GM12878 (cell line): Measurements from ENCODE around the gene LONP1. TPM values are rescaled to one million over a fixed set of nuclear protein-coding genes. Genes with fewer than 3 reads are reported as not detected.

Experiments
- ATAC-seq: fragments of 200-7000 bp; cut with Tn5 transposase; 3 replicates; pipeline ENCODE4 v1.9.1; 2020; ENCODE audit warnings: mild to moderate bottlenecking, moderate library complexity
- BruUV-seq: library from RNA; stranded (reverse); fragments of 400-500 nt; replicated peaks from 2 replicates; lab custom pipeline; 2021; lab: Mats Ljungman, UMichigan
- CTCF ChIA-PET: fragments of 300-600 bp; sonication (Branson Sonifier 250); formaldehyde crosslinking; extraction: SDS; loops from one replicate; lab custom pipeline; 2021; ENCODE audit warnings: inconsistent platforms; lab: Yijun Ruan, JAX
- POLR2A ChIA-PET: fragments of 350-600 bp; formaldehyde crosslinking; extraction: SDS; loops from one replicate; lab custom pipeline; 2021; ENCODE audit warnings: inconsistent platforms; lab: Charles Lee
- RAD21 ChIA-PET: fragments of 300-600 bp; sonication (Branson Sonifier 250); formaldehyde crosslinking; loops from one replicate; lab custom pipeline; 2023; ENCODE audit warnings: antibody characterized with exemption; ENCODE audit not compliant: unreplicated experiment; lab: Charles Lee
- SMC1A ChIA-PET: fragments of 300-600 bp; sonication (Branson Sonifier 250); formaldehyde crosslinking; loops from one replicate; lab custom pipeline; 2023; ENCODE audit not compliant: unreplicated experiment, uncharacterized antibody; lab: Charles Lee
- DNase-seq: peaks from one replicate; pipeline ENCODE4 v3.0.0-alpha.2; 2011; ENCODE audit warnings: low read depth, low spot score
- FAIRE-seq: peaks from 3 replicates; lab custom pipeline; 2011; peaks lifted over from hg19 to GRCh38; lab: Jason Lieb, UNC
- H2AFZ ChIP-seq: 2 replicates; pipeline ENCODE4 v1.6.0; 2011; ENCODE audit warnings: low read depth, low read length, control low read depth; ENCODE audit not compliant: control insufficient read depth
- H3K27ac ChIP-seq: 2 replicates; pipeline ENCODE4 v1.5.1; 2011; ENCODE audit warnings: control low read depth; ENCODE audit not compliant: control insufficient read depth, insufficient read depth
- H3K27me3 ChIP-seq, 2 experiments: replicated peaks in 1 of 2; 2 replicates each; pipeline versions ENCODE4 v1.6.0 to v1.6.1; 2011; ENCODE audit warnings: low read length in 1 of 2; ENCODE audit not compliant: control insufficient read depth in 2 of 2, insufficient read depth in 2 of 2
- H3K36me3 ChIP-seq, 2 experiments: 2 replicates each; pipeline ENCODE4 v1.5.1; 2011; ENCODE audit warnings: low read length in 1 of 2; ENCODE audit not compliant: control insufficient read depth in 2 of 2, insufficient read depth in 2 of 2
- H3K4me1 ChIP-seq: 2 replicates; pipeline ENCODE4 v1.6.1; 2011; ENCODE audit warnings: mild to moderate bottlenecking, low read length, moderate library complexity, mixed read lengths; ENCODE audit not compliant: control insufficient read depth, insufficient read depth
- H3K4me2 ChIP-seq: 2 replicates; pipeline ENCODE4 v1.6.0; 2011; ENCODE audit warnings: control low read depth; ENCODE audit not compliant: control insufficient read depth, insufficient read depth
- H3K4me3 ChIP-seq: fragments of 200-600 bp; sonication (generic); 2 replicates; pipeline ENCODE4 v1.5.1; 2016
- H3K79me2 ChIP-seq: 2 replicates; pipeline ENCODE4 v1.6.0; 2011; ENCODE audit warnings: low read length; ENCODE audit not compliant: control insufficient read depth, insufficient read depth
- H3K9ac ChIP-seq: 2 replicates; pipeline ENCODE4 v1.8.0; 2011; ENCODE audit warnings: low read length, control low read depth, mixed read lengths; ENCODE audit not compliant: control insufficient read depth, insufficient read depth
- H3K9me3 ChIP-seq: replicated peaks from 3 replicates; pipeline ENCODE4 v1.5.1; 2011; ENCODE audit warnings: mild to moderate bottlenecking, low read length; ENCODE audit not compliant: control insufficient read depth, insufficient read depth
- H4K20me1 ChIP-seq: 2 replicates; pipeline ENCODE4 v1.6.0; 2011; ENCODE audit not compliant: control insufficient read depth, insufficient read depth
- ATF7 ChIP-seq: fragments of 450-650 bp; IDR thresholded peaks from 2 replicates; pipeline ENCODE4 v1.6.1; 2016; ENCODE audit warnings: low read depth, mild to moderate bottlenecking
- CEBPB ChIP-seq, 2 experiments: fragments of 150-350 bp in 1 of 2; IDR thresholded peaks; 2 replicates each; pipeline ENCODE4 v1.6.1; 2012 to 2014; ENCODE audit warnings: low read depth in 2 of 2, low read length in 2 of 2, borderline replicate concordance in 1 of 2, inconsistent platforms in 1 of 2
- CHD2 ChIP-seq: IDR thresholded peaks from 2 replicates; pipeline ENCODE4 v1.6.1; 2011; ENCODE audit warnings: low read depth, low read length, improper control_type of control experiment, borderline replicate concordance
- CREB1 ChIP-seq: IDR thresholded peaks from 2 replicates; pipeline ENCODE4 v1.6.1; 2012; ENCODE audit warnings: low read depth, mild to moderate bottlenecking, inconsistent platforms
- CREM ChIP-seq: IDR thresholded peaks from 2 replicates; pipeline ENCODE4 v1.6.1; 2014; ENCODE audit warnings: antibody characterized with exemption, low read depth
- GABPA ChIP-seq: IDR thresholded peaks from 2 replicates; pipeline ENCODE4 v1.6.1; 2014; ENCODE audit warnings: antibody characterized with exemption, low read depth, mild to moderate bottlenecking, inconsistent platforms
- IRF4 ChIP-seq: IDR thresholded peaks from 2 replicates; pipeline ENCODE4 v1.6.1; 2011; ENCODE audit warnings: low read depth, low read length
- JUNB ChIP-seq: IDR thresholded peaks from 2 replicates; pipeline ENCODE4 v1.6.1; 2016; ENCODE audit warnings: antibody characterized with exemption, mild to moderate bottlenecking
- MTA2 ChIP-seq: fragments of 450-650 bp; IDR thresholded peaks from 2 replicates; pipeline ENCODE4 v1.6.1; 2016; ENCODE audit warnings: low read depth, mild to moderate bottlenecking, moderate library complexity
- NFIC ChIP-seq: IDR thresholded peaks from 2 replicates; pipeline ENCODE4 v1.6.1; 2012; ENCODE audit warnings: low read depth, mild to moderate bottlenecking, inconsistent platforms, low read length, moderate library complexity
- PML ChIP-seq: IDR thresholded peaks from 2 replicates; pipeline ENCODE4 v1.6.1; 2012; ENCODE audit warnings: low read length, inconsistent platforms
- POLR2A ChIP-seq: IDR thresholded peaks from 2 replicates; pipeline ENCODE4 v1.6.1; 2011; ENCODE audit warnings: low read depth, mild to moderate bottlenecking, low read length
- POLR2AphosphoS5 ChIP-seq: IDR thresholded peaks from 2 replicates; pipeline ENCODE4 v1.6.1; 2011; ENCODE audit warnings: mild to moderate bottlenecking, low read length, inconsistent platforms
- RAD21 ChIP-seq: IDR thresholded peaks from 2 replicates; pipeline ENCODE4 v1.6.1; 2011; ENCODE audit warnings: mild to moderate bottlenecking, low read depth, low read length, moderate library complexity; ENCODE audit not compliant: insufficient read depth
- SMAD1 ChIP-seq: fragments of 450-650 bp; IDR thresholded peaks from 2 replicates; pipeline ENCODE4 v1.6.1; 2018; ENCODE audit warnings: mild to moderate bottlenecking, low read depth; ENCODE audit not compliant: partially characterized antibody
- SMAD5 ChIP-seq: IDR thresholded peaks from 2 replicates; pipeline ENCODE4 v1.6.1; 2016; ENCODE audit warnings: antibody characterized with exemption, low read depth
- STAT1 ChIP-seq: fragments of 450-650 bp; conservative IDR thresholded peaks from 2 replicates; pipeline ENCODE4 v1.6.1; 2014; ENCODE audit warnings: antibody characterized with exemption, mild to moderate bottlenecking
- WGBS: methylation state at CpG from one replicate; pipeline ENCODE4 v1.1.6; 2016; ENCODE audit warnings: low lambda C conversion rate; ENCODE audit not compliant: insufficient replicate concordance, insufficient coverage; ENCODE audit errors: missing lambda C conversion rate; 5-methylcytosine and 5-hydroxymethylcytosine counted together
- in situ Hi-C: fragments of 300-500 bp; cut with MboI; formaldehyde crosslinking; loops from 9 replicates; pipeline ENCODE4 v1.14.3; 2018; ENCODE audit warnings: mixed read lengths
- intact Hi-C: fragments of 100-400 bp; cut with micrococcal nuclease; formaldehyde crosslinking; loops from one replicate; pipeline ENCODE4 v1.14.2; 2022; ENCODE audit not compliant: unreplicated experiment
- polyA plus RNA-seq, 11 experiments: library from polyadenylated mRNA; depleted of rRNA in 4 of 11; unstranded in 6 of 11; stranded (reverse) in 5 of 11; fragments of >200 nt; fragmentation: Nextera tagmentation in 4 of 11; fragmentation: Illumina TruSeq in 1 of 11; extraction: Ambion mirVana in 4 of 11; extraction: Trizol in 1 of 11; gene quantifications; 1 replicate in 1 of 11; 2 replicates in 10 of 11; pipeline versions ENCODE4 v1.2.1 to v1.2.3, GENCODE V29; 2011 to 2016; ENCODE audit warnings: inconsistent platforms in 2 of 11, missing spikeins in 2 of 11, low read depth in 1 of 11
- total RNA-seq, 4 experiments: library from RNA; depleted of rRNA in 3 of 4; stranded (reverse); fragments of >200 nt in 3 of 4; fragmentation: Illumina TruSeq in 1 of 4; extraction: Trizol in 1 of 4; gene quantifications; 2 replicates each; pipeline versions ENCODE4 v1.2.1 to v1.2.3, GENCODE V29; 2013 to 2021
- TF ChIP-seq, protein P1 (sequence below): fragments of 450-650 bp; IDR thresholded peaks from 2 replicates; pipeline ENCODE4 v1.6.1; 2017; ENCODE audit warnings: mild to moderate bottlenecking, low read depth, inconsistent platforms; ENCODE audit not compliant: poor library complexity, severe bottlenecking
- TF ChIP-seq, protein P2 (sequence below): IDR thresholded peaks from 2 replicates; pipeline ENCODE4 v1.6.1; 2012; ENCODE audit warnings: low read length, inconsistent platforms
- TF ChIP-seq, protein P3 (sequence below): IDR thresholded peaks from 2 replicates; pipeline ENCODE4 v1.6.1; 2011; ENCODE audit warnings: mild to moderate bottlenecking, low read depth, low read length, moderate library complexity; ENCODE audit not compliant: insufficient replicate concordance

LONP1 gene
- total and polyA plus RNA-seq, 10 of the 15 experiments (the other 5 are each of a cell fraction or from before 2014, with no cell fraction given), result 0.61 to 136 (median 59.5) TPM

DNA sequence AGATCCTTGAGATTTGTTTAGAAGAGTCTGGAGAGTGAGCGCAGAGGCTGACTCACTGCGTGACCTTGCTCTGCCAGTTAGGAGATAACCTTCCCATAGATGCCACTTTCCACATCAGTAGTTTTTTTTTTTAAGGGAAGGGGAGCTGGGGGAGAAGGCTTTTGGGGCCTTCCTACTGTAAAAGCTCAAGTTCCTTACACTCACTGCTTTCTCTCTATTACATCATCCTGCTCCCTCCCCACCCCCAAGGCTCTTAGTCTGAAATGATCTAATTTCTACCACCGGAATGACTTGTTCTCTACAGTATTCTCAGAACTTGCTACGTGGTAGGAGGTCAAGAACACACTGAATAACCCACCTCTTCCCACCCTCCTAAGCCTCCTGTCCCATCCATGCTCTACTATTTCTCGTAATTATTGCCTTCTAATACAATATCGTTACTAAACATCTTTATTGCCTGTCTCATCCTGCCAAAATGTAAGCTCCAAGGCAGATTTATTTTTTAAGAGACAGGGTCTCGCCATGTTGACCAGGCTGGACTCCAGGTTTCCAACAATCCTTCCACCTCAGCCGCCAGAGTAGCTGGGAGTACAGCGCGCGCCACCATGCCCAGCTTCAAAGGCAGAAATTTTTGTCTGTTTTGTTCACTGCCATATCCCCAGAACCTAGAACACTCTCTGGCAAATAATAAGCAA lies 1.2 kb downstream of the LONP1 start:
- 0 out of 2 replicates have a peak, but pooled peaks cover 3% of the 10 kb centered on the region for H4K20me1 ChIP-seq
- WGBS, result 6% methylated on average over 11 of the region's 11 CpGs
- no peaks in the 10 kb centered on the region for H3K9me3 ChIP-seq
- CTCF ChIA-PET, result interaction anchor here (1.0 to 6.7 kb wide), 3 partner anchors 28 to 249 kb away, joined by 3 to 74 read pairs (median 3); partner anchors contain the start of gene RPL36
- RAD21 ChIA-PET, result interaction anchor here (1.7 kb wide), 1 partner anchor 29 kb away, joined by 6 read pairs; the partner anchor contains the start of gene RPL36
- FAIRE-seq (no peak), DNase-seq (peak; percentile 5), ATAC-seq (peak; percentile 25)
- H2AFZ ChIP-seq, result no peak overlapping the region
- H3K9ac ChIP-seq, result peak overlapping the region; percentile 98
- SMC1A ChIA-PET, result interaction anchor here (0.7 kb wide), 1 partner anchor 96 kb away, joined by 3 read pairs; the partner anchor contains the start of gene SAFB2
- POLR2A ChIA-PET, result interaction anchor here (0.6 to 1.9 kb wide), 7 partner anchors 27 to 172 kb away, joined by 3 to 9 read pairs (median 4); no protein-coding TSS in a partner anchor
- peak overlapping the region; percentile 98 for H3K4me3 ChIP-seq
- in situ Hi-C loops, result no loop called here
- no peaks in the 10 kb centered on the region for H3K27me3 ChIP-seq
- peak overlapping the region; percentile 91 for H3K27ac ChIP-seq
- TSS peak; percentile 94 for BruUV-seq
- H3K36me3 ChIP-seq, result peaks cover 4 to 12% of the 10 kb centered on the region in 2 experiments; a peak in 3 of 4 replicates
- intact Hi-C loops, result no loop called here
- peak overlapping the region; percentile 76 for H3K4me2 ChIP-seq
- peaks cover 4% of the 10 kb centered on the region for H3K4me1 ChIP-seq
- peaks cover 47% of the 10 kb centered on the region for H3K79me2 ChIP-seq
- TF ChIP-seq POLR2AphosphoS5 (peak; percentile 78; the same call in 1 of the 2 replicates), IRF4 (0 out of 2 replicates have a peak, but pooled peaks have one; percentile 12), NFIC (peak; percentile 54; the same call in 1 of the 2 replicates), MTA2 (no peak), STAT1 (no peak), CHD2 (no peak), SMAD1 (no peak), PML (peak; percentile 75; the same call in 1 of the 2 replicates), JUNB (peak; percentile 81), CREM (peak; percentile 79), CEBPB (IDR thresholded peaks at IDR 0.05; ENCODE audit: borderline replicate concordance in 1 of 2, low read depth in 2 of 2, low read length in 2 of 2) (peak in 1 of 2 experiments; percentile 59; a peak in 1 of 4 replicates), SMAD5 (0 out of 2 replicates have a peak, but pooled peaks have one; percentile 26), GABPA (0 out of 2 replicates have a peak, but pooled peaks have one; percentile 50), RAD21 (no peak), POLR2A (peak; percentile 71), CREB1 (peak; percentile 87), ATF7 (peak; percentile 94)
- TF ChIP-seq, protein P1, sequence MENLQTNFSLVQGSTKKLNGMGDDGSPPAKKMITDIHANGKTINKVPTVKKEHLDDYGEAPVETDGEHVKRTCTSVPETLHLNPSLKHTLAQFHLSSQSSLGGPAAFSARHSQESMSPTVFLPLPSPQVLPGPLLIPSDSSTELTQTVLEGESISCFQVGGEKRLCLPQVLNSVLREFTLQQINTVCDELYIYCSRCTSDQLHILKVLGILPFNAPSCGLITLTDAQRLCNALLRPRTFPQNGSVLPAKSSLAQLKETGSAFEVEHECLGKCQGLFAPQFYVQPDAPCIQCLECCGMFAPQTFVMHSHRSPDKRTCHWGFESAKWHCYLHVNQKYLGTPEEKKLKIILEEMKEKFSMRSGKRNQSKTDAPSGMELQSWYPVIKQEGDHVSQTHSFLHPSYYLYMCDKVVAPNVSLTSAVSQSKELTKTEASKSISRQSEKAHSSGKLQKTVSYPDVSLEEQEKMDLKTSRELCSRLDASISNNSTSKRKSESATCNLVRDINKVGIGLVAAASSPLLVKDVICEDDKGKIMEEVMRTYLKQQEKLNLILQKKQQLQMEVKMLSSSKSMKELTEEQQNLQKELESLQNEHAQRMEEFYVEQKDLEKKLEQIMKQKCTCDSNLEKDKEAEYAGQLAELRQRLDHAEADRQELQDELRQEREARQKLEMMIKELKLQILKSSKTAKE, result no peak
- TF ChIP-seq, protein P2, sequence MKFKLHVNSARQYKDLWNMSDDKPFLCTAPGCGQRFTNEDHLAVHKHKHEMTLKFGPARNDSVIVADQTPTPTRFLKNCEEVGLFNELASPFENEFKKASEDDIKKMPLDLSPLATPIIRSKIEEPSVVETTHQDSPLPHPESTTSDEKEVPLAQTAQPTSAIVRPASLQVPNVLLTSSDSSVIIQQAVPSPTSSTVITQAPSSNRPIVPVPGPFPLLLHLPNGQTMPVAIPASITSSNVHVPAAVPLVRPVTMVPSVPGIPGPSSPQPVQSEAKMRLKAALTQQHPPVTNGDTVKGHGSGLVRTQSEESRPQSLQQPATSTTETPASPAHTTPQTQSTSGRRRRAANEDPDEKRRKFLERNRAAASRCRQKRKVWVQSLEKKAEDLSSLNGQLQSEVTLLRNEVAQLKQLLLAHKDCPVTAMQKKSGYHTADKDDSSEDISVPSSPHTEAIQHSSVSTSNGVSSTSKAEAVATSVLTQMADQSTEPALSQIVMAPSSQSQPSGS, result peak; percentile 89
- TF ChIP-seq, protein P3, sequence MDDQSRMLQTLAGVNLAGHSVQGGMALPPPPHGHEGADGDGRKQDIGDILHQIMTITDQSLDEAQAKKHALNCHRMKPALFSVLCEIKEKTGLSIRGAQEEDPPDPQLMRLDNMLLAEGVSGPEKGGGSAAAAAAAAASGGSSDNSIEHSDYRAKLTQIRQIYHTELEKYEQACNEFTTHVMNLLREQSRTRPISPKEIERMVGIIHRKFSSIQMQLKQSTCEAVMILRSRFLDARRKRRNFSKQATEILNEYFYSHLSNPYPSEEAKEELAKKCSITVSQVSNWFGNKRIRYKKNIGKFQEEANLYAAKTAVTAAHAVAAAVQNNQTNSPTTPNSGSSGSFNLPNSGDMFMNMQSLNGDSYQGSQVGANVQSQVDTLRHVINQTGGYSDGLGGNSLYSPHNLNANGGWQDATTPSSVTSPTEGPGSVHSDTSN, result no peak
